NCI-H128 (cell line): ENCODE measurements around the gene TSC22D3.
"Not testable (repeated sequence)": the region's sequence is repeated elsewhere in the genome, so short reads cannot be mapped to it uniquely, and the experiment has no call there.

Experiments
- DNase-seq: peaks from one replicate; lab custom pipeline; 2025; ENCODE audit not compliant: unreplicated experiment; lab: John Stamatoyannopoulos, UW

TSC22D3 gene

GRCh38 chrX:107683124-107683895 lies 92.3 kb downstream of the TSC22D3 start:
- DNase-seq: no peak

- DNase-seq: no peak
These were observed 93.3 kb downstream of the TSC22D3 start for GRCh38 chrX:107682256-107682655.

- no peak for DNase-seq
These were observed 96.4 kb downstream of the TSC22D3 start for GRCh38 chrX:107678957-107679740.

- DNase-seq: no peak
These were observed 97.7 kb downstream of the TSC22D3 start for GRCh38 chrX:107677909-107678308.

GRCh38 chrX:107677501-107677901 lies 98.1 kb downstream of the TSC22D3 start:
- no peak for DNase-seq

- no peak for DNase-seq
These were observed 98.8 kb downstream of the TSC22D3 start for GRCh38 chrX:107676559-107677378.

GRCh38 chrX:107675823-107676555 lies 99.6 kb downstream of the TSC22D3 start:
- no peak for DNase-seq

GRCh38 chrX:107675365-107675654 lies 100.3 kb downstream of the TSC22D3 start:
- DNase-seq: no peak

- no peak for DNase-seq
These were observed 100.9 kb downstream of the TSC22D3 start for GRCh38 chrX:107674480-107675364.

GRCh38 chrX:107673933-107674479 lies 101.6 kb downstream of the TSC22D3 start:
- DNase-seq: no peak

GRCh38 chrX:107673431-107673830 lies 102.2 kb downstream of the TSC22D3 start:
- DNase-seq: no peak

- DNase-seq: peak; percentile 2
These were observed 102.6 kb downstream of the TSC22D3 start for GRCh38 chrX:107672955-107673378.

- not testable (repeated sequence) for DNase-seq
These were observed 104.3 kb downstream of the TSC22D3 start for GRCh38 chrX:107671256-107671655.

GRCh38 chrX:107669885-107670628 lies 105.5 kb downstream of the TSC22D3 start:
- no peak for DNase-seq

GRCh38 chrX:107669261-107669660 lies 106.3 kb downstream of the TSC22D3 start:
- DNase-seq: no peak

- DNase-seq: not testable (repeated sequence)
These were observed 106.9 kb downstream of the TSC22D3 start for GRCh38 chrX:107668710-107669109.

GRCh38 chrX:107667426-107667825 lies 108.2 kb downstream of the TSC22D3 start:
- no peak for DNase-seq

GRCh38 chrX:107666931-107667330 lies 108.7 kb downstream of the TSC22D3 start:
- DNase-seq: no peak
